B cell (primary cell): ENCODE measurements around the gene PARD3. TPM values are rescaled to one million over a fixed set of nuclear protein-coding genes. Genes with fewer than 3 reads are reported as not detected.

ENCODE experiments used
- ATAC-seq: fragments of 200-7000 bp; cut with Tn5 transposase; one replicate; pipeline ENCODE4 v1.10.0; 2021; ENCODE audit warnings: low read depth, mild to moderate bottlenecking, moderate number of reproducible peaks, moderate library complexity
- CTCF ChIA-PET: fragments of 350-600 bp; sonication (Branson Sonifier 250); formaldehyde crosslinking; loops from one replicate; lab custom pipeline; 2021; ENCODE audit warnings: antibody characterized with exemption, inconsistent platforms; lab: Charles Lee
- POLR2A ChIA-PET: fragments of 350-600 bp; sonication (Branson Sonifier 250); formaldehyde crosslinking; loops from one replicate; lab custom pipeline; 2021; ENCODE audit warnings: antibody characterized with exemption; lab: Charles Lee
- DNase-seq: peaks from one replicate; pipeline ENCODE4 v3.0.0; 2013
- H2AFZ ChIP-seq: 2 replicates; pipeline ENCODE4 v1.6.1; 2012; ENCODE audit warnings: mild to moderate bottlenecking, low read depth, low read length; ENCODE audit not compliant: insufficient read depth, poor library complexity, severe bottlenecking
- H3K27ac ChIP-seq, 2 donors: 1 replicate in 1 of 2; 2 replicates in 1 of 2; pipeline ENCODE4 v1.5.1; 2012 to 2013; ENCODE audit warnings: low read length in 2 of 2, mild to moderate bottlenecking in 2 of 2, moderate library complexity in 1 of 2
- H3K27me3 ChIP-seq, 4 experiments: fragments of 200-600 bp in 1 of 4; sonication (generic) in 1 of 4; replicated peaks in 1 of 4; 1 replicate in 2 of 4; 2 replicates in 2 of 4; pipeline versions ENCODE4 v1.6.1 to v1.7.0; 2013 to 2016; ENCODE audit warnings: low read length in 3 of 4, mild to moderate bottlenecking in 2 of 4, mixed read lengths in 1 of 4, moderate library complexity in 1 of 4; ENCODE audit not compliant: insufficient read depth in 4 of 4, control insufficient read depth in 3 of 4; ENCODE audit errors: control extremely low read depth in 1 of 4
- H3K36me3 ChIP-seq, 2 experiments: replicated peaks in 1 of 2; 1 replicate in 1 of 2; 2 replicates in 1 of 2; pipeline versions ENCODE4 v1.6.1 to v1.7.1; 2013; ENCODE audit warnings: low read length in 1 of 2; ENCODE audit not compliant: insufficient read depth in 2 of 2, control insufficient read depth in 1 of 2; ENCODE audit errors: control extremely low read depth in 1 of 2, extremely low read depth in 1 of 2
- H3K4me1 ChIP-seq, 2 donors: fragments of 200-600 bp in 1 of 2; sonication (generic) in 1 of 2; 1 replicate in 1 of 2; 2 replicates in 1 of 2; pipeline versions ENCODE4 v1.5.1 to v1.6.1; 2013 to 2017; ENCODE audit warnings: low read length in 2 of 2; ENCODE audit not compliant: control insufficient read depth in 2 of 2, insufficient read depth in 2 of 2
- H3K4me2 ChIP-seq: replicated peaks from 2 replicates; pipeline ENCODE3; 2012; ENCODE audit warnings: mild to moderate bottlenecking, low read depth, low read length; ENCODE audit not compliant: poor library complexity, severe bottlenecking
- H3K4me3 ChIP-seq, 5 experiments: fragments of 200-600 bp in 1 of 5; sonication (generic) in 1 of 5; 1 replicate in 3 of 5; 2 replicates in 2 of 5; pipeline versions ENCODE4 v1.5.1 to v1.7.0; 2011 to 2016; ENCODE audit warnings: low read length in 4 of 5, mild to moderate bottlenecking in 4 of 5, low read depth in 2 of 5, control low read depth in 1 of 5, moderate library complexity in 1 of 5; ENCODE audit not compliant: insufficient read depth in 1 of 5; ENCODE audit errors: control extremely low read depth in 1 of 5, extremely low read depth in 1 of 5
- H3K79me2 ChIP-seq: fragments of 200-600 bp; sonication (generic); one replicate; pipeline ENCODE4 v1.6.0; 2016; ENCODE audit warnings: low read length; ENCODE audit not compliant: control insufficient read depth, insufficient read depth
- H3K9ac ChIP-seq: fragments of 200-600 bp; sonication (generic); 2 replicates; pipeline ENCODE4 v1.6.1; 2017; ENCODE audit warnings: mild to moderate bottlenecking, low read length, moderate library complexity
- H3K9me3 ChIP-seq, 3 donors: one replicate each; pipeline versions ENCODE4 v1.6.1 to v1.7.1; 2013; ENCODE audit warnings: low read length in 2 of 3; ENCODE audit not compliant: control insufficient read depth in 2 of 3, insufficient read depth in 1 of 3; ENCODE audit errors: control extremely low read depth in 1 of 3
- H4K20me1 ChIP-seq: 2 replicates; pipeline ENCODE4 v1.6.0; 2012; ENCODE audit warnings: mild to moderate bottlenecking, low read length; ENCODE audit not compliant: insufficient read depth, control insufficient read depth, poor library complexity, severe bottlenecking
- H3K27ac Mint-ChIP-seq: one replicate; pipeline ENCODE4 v1.8.0; 2021; ENCODE audit warnings: mixed read lengths
- H3K27me3 Mint-ChIP-seq: one replicate; pipeline ENCODE4 v1.8.0; 2021; ENCODE audit warnings: mixed read lengths
- H3K4me1 Mint-ChIP-seq: one replicate; pipeline ENCODE4 v1.8.0; 2021; ENCODE audit warnings: mixed read lengths
- H3K4me3 Mint-ChIP-seq: one replicate; pipeline ENCODE4 v1.8.0; 2021; ENCODE audit warnings: mixed read lengths
- H3K9me3 Mint-ChIP-seq: one replicate; pipeline ENCODE4 v1.8.0; 2022; ENCODE audit warnings: mixed read lengths; ENCODE audit not compliant: insufficient read depth
- CTCF ChIP-seq: fragments of 200-600 bp; IDR thresholded peaks from one replicate; pipeline ENCODE4 v1.8.0; 2022; ENCODE audit warnings: antibody characterized with exemption, mild to moderate bottlenecking
- EZH2 ChIP-seq: IDR thresholded peaks from 2 replicates; pipeline ENCODE4 v1.6.1; 2012; ENCODE audit warnings: borderline replicate concordance, low read depth, mild to moderate bottlenecking, moderate library complexity, low read length; ENCODE audit not compliant: insufficient read depth, poor library complexity, severe bottlenecking
- WGBS: methylation state at CpG from one replicate; pipeline ENCODE4 v1.1.5; 2013; ENCODE audit warnings: missing lambda C conversion rate; ENCODE audit not compliant: insufficient coverage; 5-methylcytosine and 5-hydroxymethylcytosine counted together
- intact Hi-C: fragments of 100-400 bp; cut with micrococcal nuclease; formaldehyde crosslinking; loops from one replicate; pipeline ENCODE4 v1.10.0; 2022
- polyA plus RNA-seq: library from polyadenylated mRNA; depleted of rRNA; stranded (reverse); fragments of >200 nt; gene quantifications from 2 replicates; pipeline ENCODE4 v1.2.3, GENCODE V29; 2012
- total RNA-seq, 2 donors: library from RNA; stranded (reverse); fragments of 120-200 nt in 1 of 2; gene quantifications; 1 replicate in 1 of 2; 2 replicates in 1 of 2; pipeline versions ENCODE4 v1.2.3 to v1.2.4, GENCODE V29; 2013 to 2022

PARD3 gene
- total and polyA plus RNA-seq, 2 donors (not counting 1 experiment from before 2014, with no cell fraction given): not detected

DNA sequence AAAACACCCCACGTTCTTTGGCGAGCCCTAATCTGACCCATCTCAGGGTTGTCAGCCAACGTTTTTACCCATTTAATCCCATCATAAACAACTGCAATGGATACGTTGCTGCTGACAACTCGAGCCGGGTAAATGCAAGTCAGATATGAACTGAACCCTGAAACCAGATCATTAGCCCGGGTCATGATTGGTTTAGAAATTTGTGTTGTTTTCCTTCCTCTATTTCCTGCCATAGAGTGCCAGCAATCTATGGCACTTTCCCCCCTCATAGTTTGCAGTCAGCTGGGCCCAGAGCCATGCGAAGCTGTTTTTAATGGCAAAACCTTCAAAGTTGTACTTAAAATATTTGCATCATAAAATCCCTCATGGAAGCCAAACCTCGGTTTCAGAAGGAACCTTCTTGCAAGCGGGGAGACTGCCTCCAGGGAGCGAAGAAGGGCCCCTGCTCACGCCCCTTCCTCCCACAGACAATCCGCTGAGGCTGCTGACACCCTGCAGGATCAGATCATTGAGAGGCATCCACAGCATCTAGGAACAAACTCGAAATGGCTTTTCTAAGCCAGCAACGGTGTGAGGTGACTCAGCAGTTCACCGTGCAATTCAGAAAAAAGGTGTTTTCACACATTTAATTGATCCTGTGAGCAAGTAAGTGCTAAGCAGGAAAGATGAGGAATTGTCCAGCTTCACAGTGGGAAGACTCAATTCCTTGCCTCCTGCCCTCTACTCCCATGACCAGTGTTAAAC, 710.1 kb downstream of the PARD3 start:
- 67% methylated on average over 10 of the region's 16 CpGs for WGBS
- Histone ChIP-seq H3K4me3 (no peak overlapping the region), H3K4me1 (no peaks in the 10 kb centered on the region), H3K4me2 (no peak overlapping the region), H3K9me3 (peaks cover 0 to 22% (median 0%) of the 10 kb centered on the region in 3 donors), H3K36me3 (no peaks in the 10 kb centered on the region), H3K27me3 (no peaks in the 10 kb centered on the region), H3K79me2 (no peaks in the 10 kb centered on the region), H2AFZ (no peak overlapping the region), H4K20me1 (no peaks in the 10 kb centered on the region), H3K9ac (no peak overlapping the region), H3K27ac (no peak overlapping the region)
- DNase-seq: no peak
- H3K9me3 Mint-ChIP-seq: peaks cover 8% of the 10 kb centered on the region
- no peak overlapping the region for H3K27ac Mint-ChIP-seq
- no peak for ATAC-seq
- no peaks in the 10 kb centered on the region for H3K27me3 Mint-ChIP-seq
- ChIA-PET CTCF (no interaction called here), POLR2A (no interaction called here)
- intact Hi-C loops: no loop called here
- TF ChIP-seq CTCF (no peak), EZH2 (no peak)
- no peak overlapping the region for H3K4me3 Mint-ChIP-seq
- H3K4me1 Mint-ChIP-seq: no peaks in the 10 kb centered on the region

DNA sequence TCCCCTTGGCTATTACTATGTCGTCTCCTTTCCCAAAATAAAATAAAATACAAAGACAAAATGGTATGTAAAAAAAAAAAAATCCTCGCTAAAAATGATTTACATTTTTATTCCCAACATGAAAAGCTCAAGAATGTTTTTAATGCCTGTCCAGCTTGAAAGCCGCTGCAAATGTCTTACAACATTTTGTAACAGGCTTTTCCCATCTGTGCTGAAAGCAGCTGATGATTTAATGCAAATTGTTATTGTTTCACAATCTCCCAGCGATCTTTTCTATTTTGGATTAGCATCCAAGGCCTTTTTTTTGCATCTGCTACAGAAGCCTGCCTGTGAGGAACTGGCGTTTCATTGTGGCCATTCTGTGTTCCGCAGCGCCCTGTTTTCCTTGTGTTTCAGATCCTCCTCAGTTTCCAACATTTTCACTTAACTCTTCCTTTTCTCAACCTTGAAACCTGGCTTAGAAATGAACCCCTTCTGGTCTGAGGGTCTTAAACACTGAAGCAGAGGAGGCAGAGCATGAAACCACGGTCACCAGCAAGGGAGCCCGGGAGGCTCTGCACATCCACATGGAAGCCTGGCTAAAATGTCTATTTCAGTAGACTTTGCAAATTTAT, 712.1 kb downstream of the PARD3 start:
- Histone ChIP-seq H3K4me2 (no peak overlapping the region), H3K27me3 (no peaks in the 10 kb centered on the region), H3K36me3 (no peaks in the 10 kb centered on the region), H3K9me3 (peaks cover 0 to 27% (median 0%) of the 10 kb centered on the region in 3 donors), H2AFZ (no peak overlapping the region), H4K20me1 (no peaks in the 10 kb centered on the region), H3K4me1 (no peaks in the 10 kb centered on the region), H3K27ac (no peak overlapping the region), H3K79me2 (no peaks in the 10 kb centered on the region), H3K9ac (no peak overlapping the region), H3K4me3 (no peak overlapping the region)
- Mint-ChIP-seq H3K9me3 (peaks cover 8% of the 10 kb centered on the region), H3K27ac (no peak overlapping the region), H3K4me1 (no peaks in the 10 kb centered on the region), H3K4me3 (no peak overlapping the region), H3K27me3 (no peaks in the 10 kb centered on the region)
- intact Hi-C loops: no loop called here
- ATAC-seq: no peak
- no peak for DNase-seq
- 91% methylated on average over 6 of the region's 9 CpGs for WGBS
- ChIA-PET POLR2A (no interaction called here), CTCF (no interaction called here)
- TF ChIP-seq CTCF: no peak
- no peak for TF ChIP-seq EZH2
